CD4-positive, CD25-positive, alpha-beta regulatory T cell (primary cell): ENCODE measurements around the gene DDX5. TPM values are rescaled to one million over a fixed set of nuclear protein-coding genes. Genes with fewer than 3 reads are reported as not detected.

ENCODE experiments used
- ATAC-seq, 2 donors: fragments of 150-1000 bp; cut with Tn5 transposase; one replicate each; pipeline ENCODE4 v1.10.0; 2021; ENCODE audit warnings: low read depth in 2 of 2, moderate number of reproducible peaks in 2 of 2, moderate library complexity in 1 of 2
- DNase-seq, 3 donors: peaks; one replicate each; pipeline versions ENCODE4 v3.0.0 to v3.0.0-alpha.2; 2012 to 2022; ENCODE audit warnings: mixed read lengths in 1 of 3
- H3K27ac ChIP-seq: one replicate; pipeline ENCODE4 v1.7.0; 2013; ENCODE audit warnings: mild to moderate bottlenecking, low read length; ENCODE audit not compliant: insufficient read depth, poor library complexity, severe bottlenecking
- H3K27me3 ChIP-seq: one replicate; pipeline ENCODE4 v1.7.0; 2013; ENCODE audit warnings: low read length; ENCODE audit not compliant: control insufficient read depth, insufficient read depth
- H3K36me3 ChIP-seq: one replicate; pipeline ENCODE4 v1.7.0; 2013; ENCODE audit warnings: mild to moderate bottlenecking, low read length, moderate library complexity; ENCODE audit not compliant: control insufficient read depth, insufficient read depth
- H3K4me1 ChIP-seq: 2 replicates; pipeline ENCODE4 v1.7.0; 2013; ENCODE audit warnings: mild to moderate bottlenecking, low read length; ENCODE audit not compliant: insufficient read depth, control insufficient read depth, poor library complexity, severe bottlenecking
- H3K4me3 ChIP-seq: one replicate; pipeline ENCODE4 v1.7.0; 2013; ENCODE audit warnings: low read depth, mild to moderate bottlenecking, low read length, moderate library complexity
- H3K9me3 ChIP-seq, 2 experiments: 1 replicate in 1 of 2; 2 replicates in 1 of 2; pipeline ENCODE4 v1.7.0; 2013; ENCODE audit warnings: low read length in 2 of 2, mild to moderate bottlenecking in 1 of 2, moderate library complexity in 1 of 2; ENCODE audit not compliant: control insufficient read depth in 2 of 2
- H3K27ac Mint-ChIP-seq, 3 donors: one replicate each; pipeline ENCODE4 v1.8.0; 2020 to 2022; ENCODE audit warnings: mild to moderate bottlenecking in 3 of 3, mixed read lengths in 3 of 3, moderate library complexity in 2 of 3
- H3K27me3 Mint-ChIP-seq: one replicate; pipeline ENCODE4 v1.8.0; 2022; ENCODE audit warnings: mild to moderate bottlenecking, mixed read lengths
- H3K36me3 Mint-ChIP-seq: one replicate; pipeline ENCODE4 v1.8.0; 2020; ENCODE audit warnings: mixed read lengths
- H3K4me1 Mint-ChIP-seq, 4 donors: one replicate each; pipeline ENCODE4 v1.8.0; 2020 to 2022; ENCODE audit warnings: mixed read lengths in 4 of 4, mild to moderate bottlenecking in 1 of 4
- H3K4me3 Mint-ChIP-seq, 4 donors: one replicate each; pipeline ENCODE4 v1.8.0; 2020 to 2022; ENCODE audit warnings: mild to moderate bottlenecking in 4 of 4, mixed read lengths in 4 of 4, moderate library complexity in 3 of 4
- H3K9me3 Mint-ChIP-seq, 7 donors: one replicate each; pipeline ENCODE4 v1.8.0; 2020 to 2022; ENCODE audit warnings: mixed read lengths in 7 of 7, mild to moderate bottlenecking in 3 of 7, moderate library complexity in 2 of 7
- polyA plus RNA-seq, 4 donors: library from polyadenylated mRNA; unstranded; fragments of 300-500 nt; fragmentation: Illumina TruSeq; gene quantifications; one replicate each; pipeline ENCODE4 v1.2.3, GENCODE V29; 2021
- total RNA-seq: library from RNA; stranded (reverse); gene quantifications from one replicate; pipeline ENCODE4 v1.2.3, GENCODE V29; 2022

DDX5 gene
- total and polyA plus RNA-seq, 5 donors from 2014 or later, result 887 to 2,976 (median 1,090) TPM

- H3K4me3 Mint-ChIP-seq, result peak overlapping the region; percentile 73 to 100 (median 93)
- no peak overlapping the region for H3K27ac Mint-ChIP-seq
- Histone ChIP-seq H3K27ac (no peak overlapping the region), H3K4me3 (peak overlapping the region; percentile 90), H3K27me3 (no peaks in the 10 kb centered on the region), H3K36me3 (peaks cover 54% of the 10 kb centered on the region), H3K4me1 (peaks cover 31% of the 10 kb centered on the region), H3K9me3 (no peaks in the 10 kb centered on the region)
- H3K27me3 Mint-ChIP-seq, result peaks cover 19% of the 10 kb centered on the region
- no peak for ATAC-seq
- H3K4me1 Mint-ChIP-seq, result peaks cover 12 to 67% (median 43%) of the 10 kb centered on the region in 4 donors
- H3K9me3 Mint-ChIP-seq, result peaks cover 0 to 5% (median 0%) of the 10 kb centered on the region in 7 donors
- no peak for DNase-seq
- peaks cover 57% of the 10 kb centered on the region for H3K36me3 Mint-ChIP-seq
These were observed 2.6 kb upstream of the DDX5 start for GRCh38 chr17:64508683-64509082.

GRCh38 chr17:64507413-64507782 is 1.3 kb upstream of the DDX5 start:
- Histone ChIP-seq H3K4me1 (peaks cover 44% of the 10 kb centered on the region), H3K4me3 (peak overlapping the region; percentile 90), H3K9me3 (no peaks in the 10 kb centered on the region), H3K27me3 (no peaks in the 10 kb centered on the region), H3K36me3 (peaks cover 54% of the 10 kb centered on the region), H3K27ac (peak overlapping the region; percentile 99)
- Mint-ChIP-seq H3K4me3 (peak overlapping the region; percentile 88 to 100 (median 99)), H3K9me3 (peaks cover 0 to 5% (median 0%) of the 10 kb centered on the region in 7 donors), H3K27me3 (peaks cover 19% of the 10 kb centered on the region), H3K36me3 (peaks cover 63% of the 10 kb centered on the region), H3K27ac (peak overlapping the region; percentile 100), H3K4me1 (peaks cover 5 to 67% (median 47%) of the 10 kb centered on the region in 4 donors)
- peak; percentile 41 to 43 for ATAC-seq
- DNase-seq, result peak; percentile 25 to 85 (median 75)

GRCh38 chr17:64506576-64507412 is 705 bp upstream of the DDX5 start, which contains the start of gene CEP95:
TSS of gene CEP95 (plus strand) at chr17:64506977. CDS start at chr17:64507098, 121 bp downstream.
- Mint-ChIP-seq H3K9me3 (peaks cover 0 to 5% (median 0%) of the 10 kb centered on the region in 7 donors), H3K27ac (peak within 1 kb of the TSS; percentile 100), H3K36me3 (peaks cover 67% of the 10 kb centered on the region), H3K27me3 (peaks cover 19% of the 10 kb centered on the region), H3K4me1 (peaks cover 5 to 68% (median 49%) of the 10 kb centered on the region in 4 donors), H3K4me3 (peak within 1 kb of the TSS; percentile 88 to 100 (median 99))
- Histone ChIP-seq H3K27ac (peak within 1 kb of the TSS; percentile 99), H3K9me3 (no peaks in the 10 kb centered on the region), H3K27me3 (no peaks in the 10 kb centered on the region), H3K4me3 (peak within 1 kb of the TSS; percentile 100), H3K36me3 (peaks cover 54% of the 10 kb centered on the region), H3K4me1 (peaks cover 47% of the 10 kb centered on the region)
- DNase-seq, result peak; percentile 92 to 98 (median 96)
- ATAC-seq, result peak; percentile 64 to 66

GRCh38 chr17:64505340-64506200 is 519 bp downstream of the DDX5 start:
- ATAC-seq (peak; percentile 42), DNase-seq (peak; percentile 77 to 94 (median 92))
- H3K4me3 ChIP-seq, result peak overlapping the region; percentile 100
- peaks cover 19% of the 10 kb centered on the region for H3K27me3 Mint-ChIP-seq
- peaks cover 0 to 5% (median 0%) of the 10 kb centered on the region in 7 donors for H3K9me3 Mint-ChIP-seq
- no peaks in the 10 kb centered on the region for H3K27me3 ChIP-seq
- H3K27ac ChIP-seq, result peak overlapping the region; percentile 99
- peak overlapping the region; percentile 88 to 100 (median 99) for H3K4me3 Mint-ChIP-seq
- H3K27ac Mint-ChIP-seq, result peak overlapping the region; percentile 100
- H3K9me3 ChIP-seq, result no peaks in the 10 kb centered on the region
- peaks cover 5 to 69% (median 57%) of the 10 kb centered on the region in 4 donors for H3K4me1 Mint-ChIP-seq
- peaks cover 69% of the 10 kb centered on the region for H3K36me3 Mint-ChIP-seq
- H3K4me1 ChIP-seq, result peaks cover 51% of the 10 kb centered on the region
- peaks cover 59% of the 10 kb centered on the region for H3K36me3 ChIP-seq

GRCh38 chr17:64504769-64505339 is 1.2 kb downstream of the DDX5 start:
- H3K4me3 ChIP-seq, result peak overlapping the region; percentile 100
- peak overlapping the region; percentile 88 to 100 (median 99) for H3K4me3 Mint-ChIP-seq
- peaks cover 54% of the 10 kb centered on the region for H3K4me1 ChIP-seq
- H3K4me1 Mint-ChIP-seq, result peaks cover 13 to 72% (median 62%) of the 10 kb centered on the region in 4 donors
- peaks cover 70% of the 10 kb centered on the region for H3K36me3 Mint-ChIP-seq
- H3K9me3 Mint-ChIP-seq, result peaks cover 0 to 5% (median 0%) of the 10 kb centered on the region in 7 donors
- peaks cover 59% of the 10 kb centered on the region for H3K36me3 ChIP-seq
- H3K27ac Mint-ChIP-seq, result peak overlapping the region; percentile 100
- peak overlapping the region; percentile 99 for H3K27ac ChIP-seq
- no peak for ATAC-seq
- peaks cover 19% of the 10 kb centered on the region for H3K27me3 Mint-ChIP-seq
- DNase-seq, result no peak
- no peaks in the 10 kb centered on the region for H3K27me3 ChIP-seq
- H3K9me3 ChIP-seq, result no peaks in the 10 kb centered on the region

- Histone ChIP-seq H3K4me3 (peak overlapping the region; percentile 100), H3K4me1 (peaks cover 50% of the 10 kb centered on the region), H3K27me3 (no peaks in the 10 kb centered on the region), H3K27ac (peak overlapping the region; percentile 99), H3K9me3 (no peaks in the 10 kb centered on the region), H3K36me3 (peaks cover 63% of the 10 kb centered on the region)
- Mint-ChIP-seq H3K27me3 (peaks cover 19% of the 10 kb centered on the region), H3K27ac (peak overlapping the region; percentile 100), H3K36me3 (peaks cover 74% of the 10 kb centered on the region), H3K4me1 (peaks cover 20 to 75% (median 64%) of the 10 kb centered on the region in 4 donors), H3K4me3 (peak overlapping the region; percentile 88 to 100 (median 99)), H3K9me3 (peaks cover 0 to 5% (median 0%) of the 10 kb centered on the region in 7 donors)
- DNase-seq (no peak), ATAC-seq (no peak)
These were observed 2.0 kb downstream of the DDX5 start for GRCh38 chr17:64503821-64504768.
